Stimulated activated CD4-positive, alpha-beta T cell treated with anti-CD3 and anti-CD28 coated beads, Interleukin-1b, Interleukin-23, amount 100 ng/mL, for 4 hours (primary cell): Measurements from ENCODE around the gene MKS1.

Source experiments
- DNase-seq, 2 donors: peaks; one replicate each; pipeline ENCODE4 v3.0.0-alpha.2; 2020; ENCODE audit warnings: low read depth in 2 of 2

MKS1 gene

DNA sequence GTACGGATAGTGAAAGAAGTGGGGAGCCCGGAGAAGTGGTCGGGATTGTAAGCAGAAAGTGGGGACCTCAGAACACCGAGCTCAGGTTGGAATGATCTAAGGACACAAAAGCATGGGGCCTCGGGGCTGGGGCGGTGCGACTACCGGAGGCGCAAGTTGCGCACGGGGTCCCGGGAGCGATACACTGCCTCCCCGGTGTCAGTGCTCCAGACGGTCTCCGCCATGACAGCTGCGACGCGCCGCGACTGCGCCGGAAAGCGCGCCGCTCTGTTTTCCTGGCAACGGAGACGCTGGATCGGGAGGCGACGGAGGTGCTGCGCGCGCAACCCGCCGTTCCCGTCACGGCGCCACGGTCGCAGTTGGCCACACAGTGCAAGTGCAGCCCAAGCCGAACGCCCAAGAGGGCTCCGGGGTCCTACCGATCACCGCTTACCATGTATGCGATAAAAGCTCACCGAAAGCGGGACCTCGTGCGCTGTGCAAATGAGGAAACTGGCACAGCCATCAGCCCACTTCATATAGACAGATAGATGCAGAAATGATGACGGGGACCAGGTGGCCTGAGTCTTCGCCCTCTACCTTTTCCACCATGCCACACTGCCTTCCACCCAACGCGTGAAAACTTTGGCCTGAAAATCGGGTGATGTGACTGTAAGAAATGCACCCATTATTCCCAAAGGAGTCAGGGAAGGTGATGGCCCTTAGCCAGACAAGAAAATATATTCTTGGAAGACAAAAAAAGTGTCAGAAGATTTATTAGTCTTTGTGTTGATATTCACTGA, at the start of gene MKS1:
Gene MKS1 (minus strand): TSS at position 249 of the 782 bp plus-strand sequence. CDS start 25 bp downstream, at position 224.
- DNase-seq = peak; percentile 91 to 93

GRCh38 chr17:58268326-58268725, 49.3 kb upstream of the MKS1 start:
- no peak for DNase-seq

DNA sequence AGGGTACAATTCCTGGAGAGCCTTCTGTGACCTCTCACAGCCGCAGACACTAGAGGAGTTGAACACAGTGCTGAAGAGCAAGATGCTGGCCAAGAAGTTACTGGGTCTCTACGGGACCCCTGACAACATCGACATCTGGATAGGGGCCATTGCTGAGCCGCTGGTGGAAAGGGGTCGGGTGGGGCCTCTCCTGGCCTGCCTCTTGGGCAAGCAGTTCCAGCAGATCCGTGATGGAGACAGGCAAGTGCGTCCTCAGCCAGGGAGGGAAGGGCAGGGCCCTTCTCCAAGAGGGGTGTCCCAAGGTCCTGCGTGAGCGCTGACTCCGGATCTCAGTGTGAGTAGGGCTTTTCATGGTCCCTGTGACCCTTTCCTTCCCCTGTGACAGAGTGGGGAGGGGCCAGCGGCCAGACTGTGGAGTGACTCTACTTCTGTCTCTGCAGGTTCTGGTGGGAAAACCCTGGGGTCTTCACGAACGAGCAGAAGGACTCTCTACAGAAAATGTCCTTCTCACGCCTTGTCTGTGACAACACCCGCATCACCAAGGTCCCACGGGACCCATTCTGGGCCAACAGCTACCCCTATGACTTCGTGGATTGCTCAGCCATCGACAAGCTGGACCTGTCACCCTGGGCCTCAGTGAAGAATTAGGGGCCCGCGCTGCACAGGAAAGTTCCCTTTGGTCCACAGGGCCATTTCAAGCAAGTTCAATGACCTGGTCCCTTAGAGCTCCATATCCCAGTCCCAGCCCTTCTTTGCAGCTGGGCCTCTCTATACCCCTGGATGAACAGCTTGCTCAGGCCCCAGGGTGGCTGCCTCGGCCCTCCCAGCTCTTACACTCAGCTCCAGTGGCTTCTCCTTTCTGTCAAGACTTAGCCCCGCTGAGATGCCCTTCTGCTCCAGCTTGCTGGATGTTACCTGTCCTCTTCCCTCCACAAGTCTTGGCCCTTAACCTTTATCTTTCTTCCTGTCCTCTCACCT, 48.6 kb upstream of the MKS1 start:
- no peak for DNase-seq

DNA sequence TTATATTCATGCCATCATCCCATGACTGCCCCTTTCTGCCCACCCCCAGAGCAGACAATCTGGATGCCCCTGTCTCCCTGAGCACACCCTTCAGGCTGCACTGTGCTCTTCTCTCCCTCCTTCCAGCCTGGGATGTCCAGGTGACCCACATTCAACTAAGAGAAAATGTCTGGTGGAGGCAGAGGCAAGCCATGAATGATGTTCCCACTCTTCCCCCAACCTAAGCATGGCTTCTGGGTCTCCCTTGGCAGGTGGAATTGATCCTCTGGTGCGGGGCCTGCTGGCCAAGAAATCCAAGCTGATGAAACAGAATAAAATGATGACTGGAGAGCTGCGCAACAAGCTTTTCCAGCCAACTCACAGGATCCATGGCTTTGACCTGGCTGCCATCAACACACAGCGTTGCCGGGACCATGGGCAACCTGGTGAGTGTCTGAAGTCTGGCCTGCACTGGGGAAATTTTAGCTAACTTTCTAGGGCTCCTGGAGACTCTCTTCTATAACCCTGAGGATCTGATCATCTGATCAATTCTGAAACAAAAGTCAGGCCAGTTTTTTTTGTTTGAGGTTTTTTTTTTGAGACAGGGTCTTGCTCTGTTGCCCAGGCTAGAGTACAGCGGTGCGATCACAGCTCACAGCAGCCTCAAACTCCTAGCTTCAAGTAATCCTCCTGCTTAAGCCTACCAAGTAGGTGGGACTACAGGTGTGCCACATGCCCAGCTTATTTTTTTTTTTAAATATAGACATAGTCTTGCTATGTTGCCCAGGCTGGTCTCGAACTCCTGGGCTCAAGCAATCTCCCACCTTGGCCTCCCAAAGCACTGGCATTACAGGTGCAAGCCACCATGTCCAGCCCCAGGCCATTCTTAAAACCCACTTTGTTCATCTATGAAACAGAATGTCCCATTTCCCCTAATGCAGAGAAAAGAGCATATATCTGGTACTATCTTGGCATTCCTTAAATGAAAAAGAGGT, 47.1 kb upstream of the MKS1 start:
- no peak for DNase-seq

GRCh38 chr17:58265271-58265670, 46.2 kb upstream of the MKS1 start:
- DNase-seq = no peak

DNA sequence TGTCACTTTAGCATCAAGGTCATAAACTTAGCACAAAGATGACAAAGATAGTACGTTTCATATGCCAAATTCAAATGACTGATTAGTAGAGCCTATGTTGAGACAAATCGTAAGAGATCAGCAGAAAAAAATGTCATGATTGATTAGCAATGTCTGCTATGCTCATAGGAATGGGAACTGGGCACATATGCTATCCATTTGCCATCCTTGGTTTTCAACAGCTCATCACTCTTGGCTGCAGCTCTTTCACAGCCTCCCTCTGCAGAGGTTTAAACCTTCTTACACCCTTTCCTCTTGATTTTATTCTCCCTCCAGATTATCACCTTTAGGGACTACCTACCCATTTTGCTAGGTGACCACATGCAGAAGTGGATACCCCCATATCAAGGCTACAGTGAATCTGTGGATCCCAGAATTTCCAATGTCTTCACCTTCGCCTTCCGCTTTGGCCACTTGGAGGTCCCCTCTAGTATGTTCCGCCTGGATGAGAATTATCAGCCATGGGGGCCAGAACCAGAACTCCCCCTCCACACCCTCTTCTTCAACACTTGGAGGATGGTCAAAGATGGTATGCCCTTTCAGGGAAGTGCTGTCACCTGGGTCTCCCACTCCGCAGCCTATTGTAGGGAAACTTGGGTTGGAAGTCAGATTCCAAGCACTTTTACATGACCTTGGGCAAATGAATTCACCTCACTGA, 45.5 kb upstream of the MKS1 start:
- DNase-seq = no peak

GRCh38 chr17:58263773-58264172, 44.7 kb upstream of the MKS1 start:
- no peak for DNase-seq

DNA sequence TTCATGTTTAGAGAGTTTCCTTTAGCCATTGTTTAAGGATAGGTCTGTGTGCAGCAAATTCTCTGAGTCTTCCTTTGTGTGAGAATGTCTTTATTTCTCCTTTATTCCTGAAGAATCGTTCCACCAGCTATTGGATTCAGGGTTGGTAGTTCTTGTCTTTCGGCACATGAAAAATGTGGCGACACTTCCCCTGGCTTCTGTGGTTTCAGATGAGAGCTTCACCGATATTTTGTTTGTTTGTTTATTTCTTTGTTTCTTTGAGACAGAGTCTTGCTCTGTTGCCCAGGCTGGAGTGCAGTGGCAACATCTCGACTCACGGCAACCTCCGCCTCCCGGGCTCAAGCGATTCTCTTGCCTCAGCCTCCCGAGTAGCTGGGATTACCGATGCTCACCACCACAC, 43.1 kb upstream of the MKS1 start:
- DNase-seq = no peak

DNA sequence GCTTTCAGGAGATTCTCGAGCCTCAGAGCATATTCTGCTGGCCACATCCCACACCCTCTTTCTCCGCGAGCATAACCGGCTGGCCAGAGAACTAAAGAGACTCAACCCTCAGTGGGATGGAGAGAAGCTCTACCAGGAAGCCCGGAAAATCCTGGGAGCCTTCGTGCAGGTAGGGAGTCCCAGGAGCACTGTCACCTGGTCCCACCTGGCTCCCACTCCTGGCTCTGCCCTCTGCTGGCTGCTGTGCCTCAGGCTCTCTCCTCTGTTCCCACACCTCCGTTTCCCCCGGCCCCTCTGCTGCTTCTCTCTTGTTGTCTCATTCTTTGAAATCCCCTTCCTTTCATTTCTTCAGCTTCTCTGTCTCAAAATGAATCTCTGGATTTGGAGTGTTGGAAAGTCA, 35.7 kb upstream of the MKS1 start:
- no peak for DNase-seq

DNA sequence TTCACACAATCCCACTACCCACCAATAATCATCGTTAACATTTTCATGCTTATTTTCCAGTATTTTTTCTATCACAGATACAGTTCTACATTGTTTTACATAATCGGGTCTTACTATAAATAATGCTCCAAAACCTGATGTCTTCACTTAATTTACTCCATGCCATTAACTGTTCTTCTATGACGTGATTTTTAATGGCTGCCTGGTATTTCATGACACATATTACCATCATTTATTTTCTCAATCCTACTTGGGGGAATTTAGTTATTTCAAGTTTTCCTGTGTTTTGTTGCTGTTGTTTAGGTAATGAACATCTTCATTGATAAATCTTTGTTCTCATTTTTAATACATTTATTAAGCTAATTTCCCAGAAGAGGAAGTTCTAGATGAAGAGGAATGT, 34.0 kb upstream of the MKS1 start:
- no peak for DNase-seq

- no peak for DNase-seq
These were observed 33.1 kb upstream of the MKS1 start for GRCh38 chr17:58252141-58252540.

- no peak for DNase-seq
These were observed 31.4 kb upstream of the MKS1 start for GRCh38 chr17:58250344-58251011.

DNA sequence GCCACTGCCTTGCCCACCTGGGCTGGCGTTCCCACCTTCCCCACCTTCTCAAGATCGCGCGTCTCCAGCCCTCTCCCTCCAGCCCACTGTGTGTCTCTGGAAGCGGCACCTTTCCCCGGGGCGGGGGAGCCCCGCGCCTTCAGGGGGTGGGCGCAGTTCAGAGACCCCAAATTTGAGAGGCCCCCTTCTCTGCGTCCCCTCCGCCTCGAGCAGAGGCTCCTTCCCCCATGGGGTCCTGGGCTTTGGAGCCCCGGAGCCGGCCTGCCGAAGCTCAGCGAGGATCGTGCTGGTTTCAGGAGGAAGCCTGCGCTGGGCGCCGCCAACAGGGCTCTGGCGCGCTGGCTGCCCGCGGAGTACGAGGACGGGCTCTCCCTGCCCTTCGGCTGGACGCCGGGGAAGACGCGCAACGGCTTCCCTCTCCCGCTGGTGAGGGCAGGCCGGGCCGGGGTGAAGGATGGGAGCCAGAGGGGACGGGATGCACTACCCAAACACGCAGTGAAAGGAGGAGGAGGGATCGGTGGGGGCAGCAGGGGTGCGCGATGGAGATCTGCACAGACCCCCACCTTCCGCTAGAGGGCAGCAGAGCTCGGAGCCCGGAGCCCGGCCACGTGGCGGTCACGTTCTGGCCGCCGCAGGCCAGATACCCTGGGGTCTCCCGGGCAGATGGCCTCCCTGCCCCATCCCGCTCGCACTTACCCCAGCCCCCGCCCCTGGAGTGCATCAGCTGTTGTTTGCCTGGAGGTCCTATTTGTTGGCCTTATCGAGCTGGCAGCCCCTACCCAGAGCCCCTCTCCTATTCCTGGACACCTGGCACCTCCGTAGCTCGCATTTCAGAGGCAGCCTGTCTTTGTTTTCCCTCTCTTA, 30.4 kb upstream of the MKS1 start:
- DNase-seq = peak; percentile 74 to 79

GRCh38 chr17:58248955-58249269, 29.9 kb upstream of the MKS1 start:
- DNase-seq = no peak

DNA sequence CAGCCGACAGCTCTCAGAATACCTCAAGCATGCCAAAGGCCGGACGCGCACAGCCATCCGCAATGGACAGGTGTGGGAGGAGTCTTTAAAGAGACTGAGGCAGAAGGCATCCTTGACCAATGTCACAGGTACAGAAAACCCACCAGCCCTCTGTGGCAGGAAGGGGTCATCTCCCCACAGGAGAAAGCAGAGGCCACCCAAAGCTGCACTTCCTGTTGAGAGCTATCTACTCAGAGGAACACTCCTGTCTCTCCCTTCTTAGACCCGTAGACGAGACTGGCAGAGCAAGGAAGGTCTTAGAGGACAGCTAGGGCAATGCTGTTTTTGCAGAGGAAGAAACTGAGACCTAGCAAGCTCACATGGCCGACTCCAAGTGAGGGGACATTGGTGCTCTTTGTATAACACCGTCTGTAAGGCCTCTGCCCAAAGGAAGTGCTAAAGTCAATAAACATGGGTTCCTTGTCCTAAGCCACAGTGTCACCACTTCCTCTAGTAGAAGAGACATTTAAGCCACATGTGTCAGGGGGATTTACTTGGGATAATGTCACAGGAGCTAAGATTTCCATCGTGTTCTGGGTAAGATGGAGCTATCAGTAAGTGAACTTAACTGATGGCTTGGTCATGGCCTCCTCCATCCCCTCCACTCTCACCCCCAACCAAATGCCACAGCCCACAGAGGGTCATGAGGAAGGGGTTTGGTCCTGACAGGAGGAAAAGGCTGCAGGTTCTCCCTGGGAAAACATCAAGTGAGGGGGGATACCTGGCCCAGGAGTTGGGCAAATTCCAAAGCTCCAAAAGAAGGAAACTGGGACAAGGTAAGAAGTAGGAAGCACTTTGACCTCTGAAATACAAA, 28.7 kb upstream of the MKS1 start:
- no peak for DNase-seq

- DNase-seq = no peak
These were observed 27.7 kb upstream of the MKS1 start for GRCh38 chr17:58246781-58247180.

DNA sequence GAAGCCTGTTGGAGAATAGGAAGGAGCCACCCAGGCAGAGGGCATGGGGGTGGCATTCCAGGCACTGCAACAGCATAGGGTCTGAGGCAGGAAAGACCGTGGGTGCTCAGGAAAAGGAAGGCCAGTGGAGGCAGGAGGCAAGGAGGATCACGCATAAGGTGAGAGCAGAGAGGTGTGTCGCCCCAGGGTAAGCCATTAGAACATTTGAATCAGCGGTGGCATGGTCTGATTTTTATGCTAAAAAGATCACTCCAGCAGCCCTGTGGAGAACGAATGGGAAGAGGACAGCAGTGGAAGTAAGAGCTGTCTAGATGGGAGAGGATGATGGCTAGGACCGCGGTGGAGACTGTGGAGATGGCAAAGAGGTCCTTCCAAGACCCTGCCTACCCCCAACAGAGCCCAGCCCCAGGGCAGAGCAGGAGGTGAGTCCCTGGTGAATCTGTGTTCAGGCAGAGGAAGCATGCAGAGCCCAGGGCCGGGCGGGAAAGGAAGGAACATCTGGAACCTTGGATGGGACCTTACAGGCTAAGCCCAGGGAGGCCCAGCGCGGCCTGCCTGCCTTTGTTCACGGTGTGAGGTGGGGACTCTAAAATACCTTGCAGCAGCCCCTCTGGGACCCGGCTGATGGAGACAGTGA, 27.2 kb upstream of the MKS1 start:
- DNase-seq = no peak

DNA sequence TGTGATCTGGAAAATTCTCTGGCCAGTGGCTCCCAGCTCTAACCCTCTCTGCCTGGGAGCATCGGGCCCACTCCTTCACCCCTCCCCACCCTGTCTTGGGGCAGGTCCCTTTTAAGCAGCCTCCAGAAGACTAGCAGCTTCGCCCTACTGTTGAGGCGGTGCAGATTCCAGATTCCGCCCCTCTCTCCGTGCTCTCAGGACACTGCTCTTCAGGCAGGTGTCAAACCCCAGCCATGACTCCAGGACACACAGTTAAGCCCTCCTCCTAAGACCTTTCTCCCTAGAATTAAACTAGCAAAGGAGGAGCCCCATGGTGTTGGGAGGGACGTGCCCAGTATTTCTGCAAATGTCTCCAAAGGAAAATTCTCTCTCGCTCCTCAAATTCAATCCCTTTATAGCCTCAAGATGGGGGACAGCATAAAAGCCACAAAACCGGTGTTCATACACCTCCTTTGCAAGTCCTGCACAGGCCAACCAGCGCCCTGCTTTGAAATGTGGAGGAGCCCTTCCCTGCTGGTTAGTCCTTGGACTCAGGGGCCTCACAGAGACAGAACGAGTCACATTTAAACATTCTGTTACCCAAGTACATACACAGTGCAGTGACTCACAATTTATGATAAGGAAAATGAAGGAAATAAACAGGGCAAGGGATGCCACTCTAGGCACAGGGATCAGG, 26.5 kb upstream of the MKS1 start:
- DNase-seq = no peak
